Epithelial cell of proximal tubule (primary cell): ENCODE results near the gene CAPN10. TPM values are rescaled to one million over a fixed set of nuclear protein-coding genes. Genes with fewer than 3 reads are reported as not detected.

Source experiments
- DNase-seq: peaks from one replicate; pipeline ENCODE4 v3.0.0-alpha.2; 2011; ENCODE audit warnings: low read depth
- H3K4me3 ChIP-seq: 2 replicates; pipeline ENCODE4 v1.5.1; 2011; ENCODE audit warnings: low read depth, mild to moderate bottlenecking, low read length
- CTCF ChIP-seq: conservative IDR thresholded peaks from 2 replicates; pipeline ENCODE4 v1.5.1; 2012; ENCODE audit warnings: low read depth, mild to moderate bottlenecking, low read length
- total RNA-seq: library from RNA; depleted of rRNA; stranded (reverse); fragments of >200 nt; gene quantifications from 2 replicates; pipeline ENCODE4 v1.2.3, GENCODE V29; 2015

CAPN10 gene
- total RNA-seq, 1 donor from 2014 or later, result 31.9 TPM

- TF ChIP-seq CTCF, result no peak
- H3K4me3 ChIP-seq, result no peak overlapping the region
- DNase-seq, result no peak
Measured at GRCh38 chr2:240618776-240619175, 32.2 kb downstream of the CAPN10 start.

GRCh38 chr2:240619506-240620148 is 33.1 kb downstream of the CAPN10 start:
- no peak overlapping the region for H3K4me3 ChIP-seq
- no peak for DNase-seq
- no peak for TF ChIP-seq CTCF

GRCh38 chr2:240620149-240620731 is 33.7 kb downstream of the CAPN10 start:
- H3K4me3 ChIP-seq, result no peak overlapping the region
- DNase-seq, result no peak
- TF ChIP-seq CTCF, result no peak

GRCh38 chr2:240620859-240621258 is 34.3 kb downstream of the CAPN10 start:
- no peak overlapping the region for H3K4me3 ChIP-seq
- no peak for DNase-seq
- TF ChIP-seq CTCF, result no peak

- DNase-seq, result no peak
- no peak for TF ChIP-seq CTCF
- no peak overlapping the region for H3K4me3 ChIP-seq
Measured at GRCh38 chr2:240622060-240622411, 35.5 kb downstream of the CAPN10 start.

GRCh38 chr2:240622531-240623235 is 36.1 kb downstream of the CAPN10 start:
- no peak for DNase-seq
- no peak for TF ChIP-seq CTCF
- no peak overlapping the region for H3K4me3 ChIP-seq
